Bronchial smooth muscle cell (primary cell): ENCODE measurements around the gene SRRM3. TPM values are rescaled to one million over a fixed set of nuclear protein-coding genes. Genes with fewer than 3 reads are reported as not detected.

Source experiments
- total RNA-seq: library from RNA; depleted of rRNA; stranded (reverse); fragments of >200 nt; gene quantifications from 2 replicates; pipeline ENCODE4 v1.2.1, GENCODE V29; 2014

SRRM3 gene, protein sequence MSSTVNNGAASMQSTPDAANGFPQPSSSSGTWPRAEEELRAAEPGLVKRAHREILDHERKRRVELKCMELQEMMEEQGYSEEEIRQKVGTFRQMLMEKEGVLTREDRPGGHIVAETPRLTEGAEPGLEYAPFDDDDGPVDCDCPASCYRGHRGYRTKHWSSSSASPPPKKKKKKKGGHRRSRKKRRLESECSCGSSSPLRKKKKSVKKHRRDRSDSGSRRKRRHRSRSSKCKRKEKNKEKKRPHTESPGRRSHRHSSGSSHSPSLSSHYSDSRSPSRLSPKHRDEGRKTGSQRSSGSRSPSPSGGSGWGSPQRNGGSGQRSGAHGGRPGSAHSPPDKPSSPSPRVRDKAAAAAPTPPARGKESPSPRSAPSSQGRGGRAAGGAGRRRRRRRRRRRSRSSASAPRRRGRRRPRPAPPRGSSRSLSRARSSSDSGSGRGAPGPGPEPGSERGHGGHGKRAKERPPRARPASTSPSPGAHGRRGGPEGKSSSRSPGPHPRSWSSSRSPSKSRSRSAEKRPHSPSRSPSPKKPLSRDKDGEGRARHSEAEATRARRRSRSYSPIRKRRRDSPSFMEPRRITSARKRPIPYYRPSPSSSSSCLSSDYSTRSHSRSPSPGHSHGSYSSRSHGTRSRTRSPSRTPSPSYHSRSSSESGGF
- 0.79 and 0.94 TPM in 2 replicates for total RNA-seq

DNA sequence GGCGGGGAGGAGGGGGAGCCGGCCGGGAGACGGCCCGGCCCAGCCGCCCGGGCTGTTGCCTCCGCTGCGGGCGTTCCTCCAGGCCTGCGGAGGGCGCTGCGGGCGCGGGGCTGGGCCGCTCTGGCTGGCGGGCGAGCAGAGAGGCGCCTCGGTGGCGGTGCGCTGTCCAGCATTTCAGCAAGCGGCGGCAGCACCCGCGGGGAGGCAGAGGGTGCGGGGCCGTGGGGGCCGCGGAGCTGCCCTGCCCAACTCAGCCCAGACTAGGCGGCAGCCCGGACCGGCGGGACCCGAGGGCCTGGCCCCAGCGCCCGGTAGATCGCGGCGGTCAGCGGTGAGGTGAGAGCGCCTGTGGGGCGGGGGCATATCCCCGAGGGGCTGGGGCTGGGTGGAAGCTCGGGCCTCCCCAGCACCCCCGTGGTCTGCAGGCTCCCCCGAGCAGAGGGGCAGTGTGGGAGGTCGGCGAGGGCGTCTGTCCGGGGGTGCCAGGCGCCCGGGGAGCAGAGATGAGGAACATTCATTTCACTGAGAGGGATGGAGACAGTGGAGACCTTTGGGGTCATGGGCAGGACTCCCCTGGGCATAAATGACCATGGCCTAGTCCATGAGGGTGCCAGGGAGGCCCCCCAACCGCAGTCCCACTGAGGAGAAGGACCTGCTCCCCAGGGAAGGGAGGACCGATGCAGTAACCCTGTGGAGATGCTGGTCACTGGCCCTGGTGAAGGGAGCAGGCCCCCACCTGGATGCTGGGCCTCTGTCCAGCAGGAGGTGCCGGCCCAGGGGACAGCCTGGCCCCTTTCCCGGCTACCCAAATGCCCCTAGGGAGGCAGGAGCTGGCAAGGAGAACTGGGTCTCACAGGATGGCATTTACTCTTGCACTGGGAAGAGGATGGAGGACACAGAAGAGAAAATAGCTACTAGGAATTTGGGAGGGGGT lies at the start of gene SRRM3:
TSS of gene SRRM3 (plus strand) at position 165 of the 934 bp plus-strand sequence. CDS start 33,171 bp downstream, outside the sequence.

DNA sequence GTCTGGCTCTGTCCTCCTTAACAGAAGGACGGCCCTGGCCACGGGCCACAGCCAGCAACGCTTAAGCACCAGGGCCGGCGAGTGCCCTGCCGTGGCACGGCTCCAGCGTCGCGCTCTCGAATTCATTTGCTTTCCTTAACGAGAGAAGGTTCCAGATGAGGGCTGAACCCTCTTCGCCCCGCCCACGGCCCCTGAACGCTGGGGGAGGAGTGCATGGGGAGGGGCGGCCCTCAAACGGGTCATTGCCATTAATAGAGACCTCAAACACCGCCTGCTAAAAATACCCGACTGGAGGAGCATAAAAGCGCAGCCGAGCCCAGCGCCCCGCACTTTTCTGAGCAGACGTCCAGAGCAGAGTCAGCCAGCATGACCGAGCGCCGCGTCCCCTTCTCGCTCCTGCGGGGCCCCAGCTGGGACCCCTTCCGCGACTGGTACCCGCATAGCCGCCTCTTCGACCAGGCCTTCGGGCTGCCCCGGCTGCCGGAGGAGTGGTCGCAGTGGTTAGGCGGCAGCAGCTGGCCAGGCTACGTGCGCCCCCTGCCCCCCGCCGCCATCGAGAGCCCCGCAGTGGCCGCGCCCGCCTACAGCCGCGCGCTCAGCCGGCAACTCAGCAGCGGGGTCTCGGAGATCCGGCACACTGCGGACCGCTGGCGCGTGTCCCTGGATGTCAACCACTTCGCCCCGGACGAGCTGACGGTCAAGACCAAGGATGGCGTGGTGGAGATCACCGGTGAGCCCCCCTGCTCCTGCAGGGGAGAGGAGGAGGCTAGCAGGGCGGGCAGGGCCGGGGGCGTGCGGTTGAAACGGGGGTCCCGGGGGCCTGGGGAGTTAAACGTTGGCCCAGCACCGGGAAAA lies 100.9 kb downstream of the SRRM3 start, which contains the start of gene HSPB1:
TSS of gene HSPB1 (plus strand) at position 327 of the 855 bp plus-strand sequence. CDS start at position 367, 40 bp downstream.

Other genes starting within 250 kb of the SRRM3 start
- gene TMEM120A, start 207.3 kb upstream of the SRRM3 start, total RNA-seq = 41.1 and 53.6 TPM in 2 replicates
- gene STYXL1, start 153.9 kb upstream of the SRRM3 start, total RNA-seq = 36.6 and 41.8 TPM in 2 replicates
- gene MDH2, start 153.8 kb upstream of the SRRM3 start, total RNA-seq = 40.4 and 54.4 TPM in 2 replicates
- 25.8 and 35.6 TPM in 2 replicates for gene HSPB1, start 100.8 kb downstream of the SRRM3 start, total RNA-seq
- 49.5 and 52.2 TPM in 2 replicates for gene YWHAG, start 157.1 kb downstream of the SRRM3 start, total RNA-seq
- 0.43 and 0.47 TPM in 2 replicates for gene SSC4D, start 207.8 kb downstream of the SRRM3 start, total RNA-seq
- 0.63 and 1.9 TPM in 2 replicates for gene ZP3, start 223.1 kb downstream of the SRRM3 start, total RNA-seq